ENCODE measurements around the gene VSTM5.

DNA sequence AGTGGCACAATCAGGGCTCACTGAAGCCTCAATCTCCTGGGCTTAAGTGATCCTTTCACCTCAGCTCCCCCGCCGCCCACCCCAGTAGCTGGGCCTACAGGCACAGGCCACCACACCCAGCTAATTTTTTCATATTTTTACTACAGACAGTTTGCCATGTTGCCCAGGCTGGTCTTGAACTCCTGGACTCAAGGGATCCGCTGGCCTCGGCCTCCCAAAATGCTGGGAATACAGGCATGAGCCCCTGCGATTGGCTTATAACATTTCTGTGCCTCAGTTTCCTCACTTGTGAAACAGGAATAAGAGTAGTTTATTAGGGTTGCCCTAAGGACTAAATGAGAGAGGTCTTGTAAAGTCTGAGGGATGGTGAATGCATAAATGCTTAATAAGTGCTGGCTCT is 1.2 kb downstream of the VSTM5 start:
- TF ChIP-seq YY1 (IDR thresholded peaks at IDR 0.05; ENCODE audit: insufficient read depth, insufficient read length) (no peak), SUZ12 (IDR thresholded peaks at IDR 0.05; ENCODE audit: extremely low read depth, insufficient read depth, insufficient read length) (no peak), ZNF274 (IDR thresholded peaks at IDR 0.05; ENCODE audit: low read depth, low read length) (no peak)
